SK-N-SH (cell line): ENCODE results near the gene TTN. TPM values are rescaled to one million over a fixed set of nuclear protein-coding genes. Genes with fewer than 3 reads are reported as not detected.

Source experiments
- CTCF ChIA-PET: fragments of 300-600, 350-600 bp; formaldehyde crosslinking; extraction: SDS; loops from one replicate; lab custom pipeline; 2021; lab: Yijun Ruan, JAX
- POLR2A ChIA-PET: fragments of 350-600 bp; sonication (Branson Sonifier 250); formaldehyde crosslinking; extraction: SDS; loops from one replicate; lab custom pipeline; 2020; ENCODE audit warnings: antibody characterized with exemption, inconsistent platforms; lab: Yijun Ruan, JAX
- DNase-seq: peaks from one replicate; pipeline ENCODE4 v3.0.0; 2012
- H2AFZ ChIP-seq: fragments of 200-600 bp; sonication (generic); 2 replicates; pipeline ENCODE4 v1.8.1; 2016; ENCODE audit warnings: antibody characterized with exemption, mild to moderate bottlenecking, low read depth
- H3F3A ChIP-seq: fragments of 200-600 bp; sonication (generic); replicated peaks from 2 replicates; pipeline ENCODE3; 2016; ENCODE audit warnings: antibody characterized with exemption, mild to moderate bottlenecking; ENCODE audit not compliant: insufficient read depth
- H3K27ac ChIP-seq, 2 experiments: fragments of 200-500 bp in 1 of 2; fragments of 200-600 bp in 1 of 2; sonication (Bioruptor generic) in 1 of 2; sonication (generic), shearing (Covaris generic) in 1 of 2; 2 replicates each; pipeline versions ENCODE4 v1.5.1 to v1.6.1; 2014 to 2016; ENCODE audit warnings: low read depth in 2 of 2, inconsistent platforms in 1 of 2, low read length in 1 of 2, mild to moderate bottlenecking in 1 of 2, mixed read lengths in 1 of 2
- H3K27me3 ChIP-seq: fragments of 200-600 bp; sonication (generic), shearing (Covaris generic); 2 replicates; pipeline ENCODE4 v1.6.1; 2016; ENCODE audit warnings: mixed run types; ENCODE audit not compliant: insufficient read depth
- H3K36me3 ChIP-seq, 2 experiments: fragments of 200-500 bp in 1 of 2; fragments of 200-600 bp in 1 of 2; sonication (Bioruptor generic) in 1 of 2; sonication (generic) in 1 of 2; replicated peaks in 1 of 2; 2 replicates each; pipeline versions ENCODE3 to v1.5.1; 2014 to 2016; ENCODE audit warnings: low read length in 1 of 2, mild to moderate bottlenecking in 1 of 2; ENCODE audit not compliant: insufficient read depth in 2 of 2, control insufficient read depth in 1 of 2
- H3K4me1 ChIP-seq, 2 experiments: fragments of 200-500 bp in 1 of 2; fragments of 200-600 bp in 1 of 2; sonication (Bioruptor generic) in 1 of 2; sonication (generic), shearing (Covaris generic) in 1 of 2; 2 replicates each; pipeline versions ENCODE4 v1.5.1 to v1.6.1; 2014 to 2016; ENCODE audit warnings: low read depth in 1 of 2, low read length in 1 of 2, mixed run types in 1 of 2; ENCODE audit not compliant: insufficient read depth in 2 of 2, control insufficient read depth in 1 of 2
- H3K4me2 ChIP-seq: fragments of 200-600 bp; sonication (generic), shearing (Covaris generic); 2 replicates; pipeline ENCODE4 v1.6.1; 2017; ENCODE audit warnings: mixed run types
- H3K4me3 ChIP-seq, 2 experiments: fragments of 200-500 bp in 1 of 2; fragments of 200-600 bp in 1 of 2; sonication (Bioruptor generic) in 1 of 2; sonication (generic), shearing (Covaris generic) in 1 of 2; 2 replicates each; pipeline versions ENCODE4 v1.5.1 to v1.8.1; 2014 to 2016; ENCODE audit warnings: low read depth in 2 of 2, inconsistent platforms in 1 of 2, low read length in 1 of 2, mild to moderate bottlenecking in 1 of 2, mixed read lengths in 1 of 2, moderate library complexity in 1 of 2
- H3K79me2 ChIP-seq: fragments of 200-600 bp; sonication (generic); 2 replicates; pipeline ENCODE4 v1.8.1; 2017; ENCODE audit warnings: mild to moderate bottlenecking; ENCODE audit not compliant: insufficient read depth
- H3K9ac ChIP-seq: fragments of 200-600 bp; sonication (generic); 2 replicates; pipeline ENCODE4 v1.6.1; 2017; ENCODE audit warnings: mixed run types
- H3K9me2 ChIP-seq: fragments of 200-600 bp; sonication (generic); 2 replicates; pipeline ENCODE4 v1.6.1; 2017; ENCODE audit warnings: mixed run types
- H3K9me3 ChIP-seq: fragments of 200-600 bp; sonication (generic); 2 replicates; pipeline ENCODE4 v1.6.1; 2017; ENCODE audit warnings: mixed run types, mild to moderate bottlenecking, moderate library complexity
- H4K20me1 ChIP-seq: fragments of 200-600 bp; sonication (generic); 2 replicates; pipeline ENCODE4 v1.6.1; 2017; ENCODE audit warnings: mild to moderate bottlenecking, mixed run types; ENCODE audit not compliant: insufficient read depth
- FOXJ3 ChIP-seq: sonication (generic); formaldehyde crosslinking; IDR thresholded peaks from 2 replicates; pipeline ENCODE4 v1.5.1; 2020; ENCODE audit warnings: mild to moderate bottlenecking, missing genetic modification reagents
- GATA2 ChIP-seq: sonication (generic); formaldehyde crosslinking; IDR thresholded peaks from 2 replicates; pipeline ENCODE4 v1.5.0; 2020; ENCODE audit warnings: mild to moderate bottlenecking, missing genetic modification reagents
- IRF3 ChIP-seq: fragments of 150-350 bp; IDR thresholded peaks from 2 replicates; pipeline ENCODE4 v1.6.1; 2016; ENCODE audit warnings: mild to moderate bottlenecking, low read depth, low read length
- JUND ChIP-seq: IDR thresholded peaks from 2 replicates; pipeline ENCODE4 v1.4.0; 2012
- NFIC ChIP-seq: IDR thresholded peaks from 2 replicates; pipeline ENCODE4 v1.4.0; 2012; ENCODE audit warnings: borderline replicate concordance
- NRF1 ChIP-seq: IDR thresholded peaks from 2 replicates; pipeline ENCODE4 v1.6.1; 2012; ENCODE audit warnings: low read depth, mild to moderate bottlenecking, low read length
- RFX5 ChIP-seq: IDR thresholded peaks from 2 replicates; pipeline ENCODE4 v1.6.1; 2012; ENCODE audit warnings: mild to moderate bottlenecking, improper control_type of control experiment, low read length
- RXRA ChIP-seq: IDR thresholded peaks from 2 replicates; pipeline ENCODE4 v1.4.0; 2012; ENCODE audit warnings: low read depth, mild to moderate bottlenecking, borderline replicate concordance
- TEAD4 ChIP-seq: IDR thresholded peaks from 2 replicates; pipeline ENCODE4 v1.4.0; 2012; ENCODE audit warnings: mild to moderate bottlenecking, borderline replicate concordance; ENCODE audit not compliant: insufficient read depth
- USF1 ChIP-seq: IDR thresholded peaks from 2 replicates; pipeline ENCODE4 v1.4.0; 2012; ENCODE audit warnings: low read depth, borderline replicate concordance
- WGBS: methylation state at CpG from one replicate; pipeline ENCODE4 v1.1.6; 2017; ENCODE audit warnings: low lambda C conversion rate; 5-methylcytosine and 5-hydroxymethylcytosine counted together
- polyA plus RNA-seq, 3 experiments: library from polyadenylated mRNA; depleted of rRNA; stranded (reverse); fragments of >200 nt; gene quantifications; 2 replicates each; pipeline ENCODE4 v1.2.3, GENCODE V29; 2012
- TF ChIP-seq, protein P1 (sequence below): IDR thresholded peaks from 2 replicates; pipeline ENCODE4 v1.4.0; 2012; ENCODE audit warnings: low read depth
- TF ChIP-seq, protein P2 (sequence below): fragments of 200-600 bp; sonication (generic); IDR thresholded peaks from 2 replicates; pipeline ENCODE4 v1.6.1; 2017; ENCODE audit warnings: antibody characterized with exemption, mild to moderate bottlenecking, moderate library complexity
- TF ChIP-seq, protein P3 (sequence below): fragments of 150-350 bp; IDR thresholded peaks from 2 replicates; pipeline ENCODE4 v1.6.1; 2017; ENCODE audit warnings: antibody characterized with exemption, low read length, low read depth, borderline replicate concordance
- TF ChIP-seq, protein P4 (sequence below): IDR thresholded peaks from 2 replicates; pipeline ENCODE4 v1.6.1; 2012; ENCODE audit warnings: mild to moderate bottlenecking, low read depth, low read length, moderate library complexity

Gene TTN
- polyA plus RNA-seq, 1 of the 3 experiments (the other 2 are of a cell fraction): 0.08 TPM

DNA sequence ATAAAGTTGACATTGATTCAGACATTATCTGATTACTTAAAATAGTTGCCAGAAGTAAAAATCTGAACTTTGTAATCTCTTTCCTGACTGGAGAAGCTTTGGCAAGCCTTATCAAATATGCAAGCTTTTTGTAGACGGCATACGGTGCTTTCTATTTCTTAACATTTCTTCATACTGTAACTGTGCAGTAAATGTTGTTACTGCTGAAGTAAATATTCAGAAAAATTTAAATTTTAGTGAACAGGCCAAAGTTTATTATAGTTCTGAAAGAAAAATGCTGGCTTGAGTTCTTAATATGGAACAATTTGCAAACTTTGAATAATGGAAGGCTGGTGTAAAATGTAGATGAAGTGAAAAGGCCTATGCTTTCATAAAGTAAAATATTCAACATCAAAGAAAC lies 1.8 kb downstream of the TTN start (continued):
- TF ChIP-seq NRF1 (no peak), USF1 (no peak), NFIC (no peak), IRF3 (no peak)
- TF ChIP-seq, protein P1, sequence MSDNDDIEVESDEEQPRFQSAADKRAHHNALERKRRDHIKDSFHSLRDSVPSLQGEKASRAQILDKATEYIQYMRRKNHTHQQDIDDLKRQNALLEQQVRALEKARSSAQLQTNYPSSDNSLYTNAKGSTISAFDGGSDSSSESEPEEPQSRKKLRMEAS: no peak

DNA sequence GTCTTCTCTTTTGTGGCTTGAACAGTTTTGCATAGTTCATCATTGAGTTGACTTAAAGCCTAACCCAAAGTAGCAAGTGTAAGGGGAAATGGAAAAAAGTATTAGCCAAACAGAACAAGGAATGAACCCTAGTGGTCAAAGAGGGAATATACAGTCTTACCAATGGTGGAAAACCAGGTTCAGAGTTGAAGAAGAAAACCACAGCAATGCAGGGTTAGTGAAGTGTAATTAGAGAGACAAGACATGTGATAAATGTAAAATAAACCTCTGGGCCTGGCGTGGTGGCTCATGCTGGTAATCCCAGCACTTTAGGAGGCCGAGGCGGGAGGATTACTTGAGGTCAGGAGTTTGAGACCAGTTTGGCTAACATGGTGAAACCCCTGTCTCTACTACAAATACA lies 2.4 kb downstream of the TTN start:
- ChIA-PET POLR2A (no interaction called here), CTCF (interaction anchor here (0.6 to 1.7 kb wide), 5 partner anchors 19 to 520 kb away, joined by 3 to 6 read pairs (median 3); no protein-coding TSS in a partner anchor)
- TF ChIP-seq, protein P2, sequence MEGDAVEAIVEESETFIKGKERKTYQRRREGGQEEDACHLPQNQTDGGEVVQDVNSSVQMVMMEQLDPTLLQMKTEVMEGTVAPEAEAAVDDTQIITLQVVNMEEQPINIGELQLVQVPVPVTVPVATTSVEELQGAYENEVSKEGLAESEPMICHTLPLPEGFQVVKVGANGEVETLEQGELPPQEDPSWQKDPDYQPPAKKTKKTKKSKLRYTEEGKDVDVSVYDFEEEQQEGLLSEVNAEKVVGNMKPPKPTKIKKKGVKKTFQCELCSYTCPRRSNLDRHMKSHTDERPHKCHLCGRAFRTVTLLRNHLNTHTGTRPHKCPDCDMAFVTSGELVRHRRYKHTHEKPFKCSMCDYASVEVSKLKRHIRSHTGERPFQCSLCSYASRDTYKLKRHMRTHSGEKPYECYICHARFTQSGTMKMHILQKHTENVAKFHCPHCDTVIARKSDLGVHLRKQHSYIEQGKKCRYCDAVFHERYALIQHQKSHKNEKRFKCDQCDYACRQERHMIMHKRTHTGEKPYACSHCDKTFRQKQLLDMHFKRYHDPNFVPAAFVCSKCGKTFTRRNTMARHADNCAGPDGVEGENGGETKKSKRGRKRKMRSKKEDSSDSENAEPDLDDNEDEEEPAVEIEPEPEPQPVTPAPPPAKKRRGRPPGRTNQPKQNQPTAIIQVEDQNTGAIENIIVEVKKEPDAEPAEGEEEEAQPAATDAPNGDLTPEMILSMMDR: peak; percentile 56
- TF ChIP-seq, protein P3, sequence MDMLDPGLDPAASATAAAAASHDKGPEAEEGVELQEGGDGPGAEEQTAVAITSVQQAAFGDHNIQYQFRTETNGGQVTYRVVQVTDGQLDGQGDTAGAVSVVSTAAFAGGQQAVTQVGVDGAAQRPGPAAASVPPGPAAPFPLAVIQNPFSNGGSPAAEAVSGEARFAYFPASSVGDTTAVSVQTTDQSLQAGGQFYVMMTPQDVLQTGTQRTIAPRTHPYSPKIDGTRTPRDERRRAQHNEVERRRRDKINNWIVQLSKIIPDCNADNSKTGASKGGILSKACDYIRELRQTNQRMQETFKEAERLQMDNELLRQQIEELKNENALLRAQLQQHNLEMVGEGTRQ: no peak
- TF ChIP-seq FOXJ3 (no peak), RXRA (no peak)
- Histone ChIP-seq H3K27ac (no peak overlapping the region), H3K4me3 (no peak overlapping the region), H3F3A (no peaks in the 10 kb centered on the region), H3K9ac (no peak overlapping the region), H3K9me3 (no peaks in the 10 kb centered on the region), H3K27me3 (no peaks in the 10 kb centered on the region), H3K79me2 (no peaks in the 10 kb centered on the region), H4K20me1 (no peaks in the 10 kb centered on the region), H3K36me3 (no peaks in the 10 kb centered on the region), H3K9me2 (no peaks in the 10 kb centered on the region), H2AFZ (no peak overlapping the region), H3K4me1 (no peaks in the 10 kb centered on the region; a peak in 2 of 4 replicates), H3K4me2 (no peak overlapping the region)
- 81% methylated on average over 3 of the region's 3 CpGs for WGBS
- peak; percentile 37 for DNase-seq

DNA sequence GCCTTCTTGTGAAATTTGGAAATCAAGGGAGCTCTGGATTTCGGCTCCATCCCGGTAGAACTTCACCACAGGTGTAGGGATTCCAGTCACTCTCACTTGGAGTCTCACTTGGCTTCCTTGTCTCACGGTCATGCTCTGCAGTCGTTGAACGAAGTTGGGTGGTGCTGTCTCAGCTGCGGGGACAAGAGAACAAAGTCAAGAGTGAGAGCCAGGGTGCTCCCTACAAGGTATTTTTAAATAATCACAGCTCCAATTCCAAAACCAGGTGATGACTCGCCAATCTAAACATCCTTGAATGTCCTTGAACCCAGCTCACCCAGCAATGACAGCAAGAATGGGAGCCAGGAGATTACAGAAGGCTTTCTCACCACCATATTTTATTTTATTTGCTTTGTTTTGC lies 6.7 kb downstream of the TTN start:
- WGBS: 77% methylated on average over 7 of the region's 7 CpGs
- no peak overlapping the region for H2AFZ ChIP-seq
- no peaks in the 10 kb centered on the region for H3K27me3 ChIP-seq
- no peaks in the 10 kb centered on the region for H3K79me2 ChIP-seq
- no peak overlapping the region for H3K27ac ChIP-seq
- H3K4me2 ChIP-seq: no peak overlapping the region
- no peak overlapping the region for H3K4me3 ChIP-seq
- DNase-seq: no peak
- peaks cover 13% of the 10 kb centered on the region; the same call in 1 of the 2 replicates for H3K9me3 ChIP-seq
- peaks cover 0 to 3% of the 10 kb centered on the region in 2 experiments for H3K36me3 ChIP-seq
- no peaks in the 10 kb centered on the region for H3F3A ChIP-seq
- H3K9ac ChIP-seq: no peak overlapping the region
- no peaks in the 10 kb centered on the region for H3K9me2 ChIP-seq
- no peaks in the 10 kb centered on the region for H3K4me1 ChIP-seq
- ChIA-PET POLR2A (no interaction called here), CTCF (interaction anchor here (0.7 to 2.6 kb wide), 4 partner anchors 38 to 192 kb away, joined by 3 to 8 read pairs (median 4); no protein-coding TSS in a partner anchor)
- H4K20me1 ChIP-seq: no peaks in the 10 kb centered on the region
- TF ChIP-seq GATA2 (CRISPR knock-in tag): no peak
- no peak for TF ChIP-seq JUND
- TF ChIP-seq FOXJ3: no peak
- TF ChIP-seq, protein P3: no peak
- no peak for TF ChIP-seq TEAD4
- no peak for TF ChIP-seq RFX5
- TF ChIP-seq, protein P4, sequence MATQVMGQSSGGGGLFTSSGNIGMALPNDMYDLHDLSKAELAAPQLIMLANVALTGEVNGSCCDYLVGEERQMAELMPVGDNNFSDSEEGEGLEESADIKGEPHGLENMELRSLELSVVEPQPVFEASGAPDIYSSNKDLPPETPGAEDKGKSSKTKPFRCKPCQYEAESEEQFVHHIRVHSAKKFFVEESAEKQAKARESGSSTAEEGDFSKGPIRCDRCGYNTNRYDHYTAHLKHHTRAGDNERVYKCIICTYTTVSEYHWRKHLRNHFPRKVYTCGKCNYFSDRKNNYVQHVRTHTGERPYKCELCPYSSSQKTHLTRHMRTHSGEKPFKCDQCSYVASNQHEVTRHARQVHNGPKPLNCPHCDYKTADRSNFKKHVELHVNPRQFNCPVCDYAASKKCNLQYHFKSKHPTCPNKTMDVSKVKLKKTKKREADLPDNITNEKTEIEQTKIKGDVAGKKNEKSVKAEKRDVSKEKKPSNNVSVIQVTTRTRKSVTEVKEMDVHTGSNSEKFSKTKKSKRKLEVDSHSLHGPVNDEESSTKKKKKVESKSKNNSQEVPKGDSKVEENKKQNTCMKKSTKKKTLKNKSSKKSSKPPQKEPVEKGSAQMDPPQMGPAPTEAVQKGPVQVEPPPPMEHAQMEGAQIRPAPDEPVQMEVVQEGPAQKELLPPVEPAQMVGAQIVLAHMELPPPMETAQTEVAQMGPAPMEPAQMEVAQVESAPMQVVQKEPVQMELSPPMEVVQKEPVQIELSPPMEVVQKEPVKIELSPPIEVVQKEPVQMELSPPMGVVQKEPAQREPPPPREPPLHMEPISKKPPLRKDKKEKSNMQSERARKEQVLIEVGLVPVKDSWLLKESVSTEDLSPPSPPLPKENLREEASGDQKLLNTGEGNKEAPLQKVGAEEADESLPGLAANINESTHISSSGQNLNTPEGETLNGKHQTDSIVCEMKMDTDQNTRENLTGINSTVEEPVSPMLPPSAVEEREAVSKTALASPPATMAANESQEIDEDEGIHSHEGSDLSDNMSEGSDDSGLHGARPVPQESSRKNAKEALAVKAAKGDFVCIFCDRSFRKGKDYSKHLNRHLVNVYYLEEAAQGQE: no peak
- TF ChIP-seq NRF1: no peak
